Dendritic cell treated with granulocyte-macrophage colony-stimulating factor and Interleukin-4, amounts not matched to agents 40 ng/mL and 50 ng/mL, for 4 days (primary cell): ENCODE measurements around the gene NR2C2.

Source experiments
- H3K27ac Mint-ChIP-seq: one replicate; pipeline ENCODE4 v1.8.0; 2022; ENCODE audit warnings: mild to moderate bottlenecking, mixed read lengths
- H3K27me3 Mint-ChIP-seq: one replicate; pipeline ENCODE4 v1.8.0; 2022; ENCODE audit warnings: mild to moderate bottlenecking, mixed read lengths
- H3K36me3 Mint-ChIP-seq: one replicate; pipeline ENCODE4 v1.8.0; 2022; ENCODE audit warnings: low read depth, mixed read lengths
- H3K4me1 Mint-ChIP-seq: one replicate; pipeline ENCODE4 v1.8.0; 2022; ENCODE audit warnings: low read depth, mixed read lengths
- H3K4me3 Mint-ChIP-seq: one replicate; pipeline ENCODE4 v1.8.0; 2022; ENCODE audit warnings: mild to moderate bottlenecking, moderate library complexity, mixed read lengths
- H3K9me3 Mint-ChIP-seq: one replicate; pipeline ENCODE4 v1.8.0; 2022; ENCODE audit warnings: mixed read lengths
- intact Hi-C: fragments of 100-400 bp; cut with micrococcal nuclease; formaldehyde crosslinking; loops from one replicate; pipeline ENCODE4 v1.15.0; 2022

The NR2C2 gene

DNA sequence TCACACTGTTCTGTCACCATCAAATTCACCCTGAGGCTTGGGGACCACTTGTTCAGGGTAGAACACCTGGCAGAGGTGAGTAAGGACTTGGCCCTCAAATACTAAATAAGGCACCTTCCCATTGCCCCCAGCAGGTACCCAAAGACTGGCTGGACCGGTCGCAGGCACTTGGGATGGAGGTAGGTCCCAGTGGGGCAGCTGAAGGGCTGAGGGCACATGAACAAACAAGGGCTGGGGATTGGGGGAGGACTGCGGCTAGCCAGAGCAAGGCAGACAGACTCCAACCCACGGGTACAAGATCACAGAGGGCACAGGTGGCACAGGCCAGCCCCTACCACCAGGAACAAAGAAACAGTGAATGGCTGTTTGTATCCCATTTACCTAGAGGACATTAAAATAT, 115.9 kb downstream of the NR2C2 start:
- Mint-ChIP-seq H3K4me1 (peaks cover 16% of the 10 kb centered on the region), H3K4me3 (peak overlapping the region; percentile 14), H3K9me3 (no peaks in the 10 kb centered on the region), H3K36me3 (peaks cover 59% of the 10 kb centered on the region), H3K27ac (peak overlapping the region; percentile 97), H3K27me3 (no peaks in the 10 kb centered on the region)
- intact Hi-C loops = loop anchor here (10.0 kb wide), 1 partner anchor 408 kb away; the partner anchor contains the start of gene CCDC174

DNA sequence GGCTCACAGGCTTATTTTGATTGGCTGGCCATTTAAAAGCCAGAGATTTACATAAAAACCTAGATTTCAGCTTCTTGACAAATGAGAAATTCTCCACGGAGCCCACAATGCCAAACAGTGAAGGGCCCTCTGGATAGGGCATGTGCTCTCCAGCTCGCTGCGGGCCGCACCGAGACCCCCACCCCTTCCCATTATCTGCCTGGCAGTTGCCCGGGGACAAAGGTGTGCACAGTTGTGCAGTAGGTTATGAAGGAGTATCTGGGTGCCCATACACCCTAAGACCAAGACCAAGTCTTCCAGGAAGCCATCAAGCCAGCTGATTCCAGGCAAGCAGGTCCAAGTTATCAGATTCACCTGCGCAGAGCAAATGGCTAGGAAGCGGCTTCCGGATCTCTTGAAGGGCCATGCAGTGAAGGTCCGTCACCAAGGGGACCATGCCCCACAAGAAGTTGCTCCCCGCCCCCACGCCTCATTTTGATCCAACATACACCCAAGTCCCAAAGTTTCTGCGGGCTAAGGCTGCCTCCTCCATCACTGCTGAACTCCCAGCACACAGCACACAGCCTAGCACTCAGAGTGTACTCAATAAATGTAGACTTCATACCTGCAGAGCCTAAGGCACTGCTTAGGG, 116.4 kb downstream of the NR2C2 start:
- H3K9me3 Mint-ChIP-seq = no peaks in the 10 kb centered on the region
- no peaks in the 10 kb centered on the region for H3K27me3 Mint-ChIP-seq
- intact Hi-C loops = loop anchor here (2.0 to 10.0 kb wide), 3 partner anchors 35 to 409 kb away; partner anchors contain the start of genes CCDC174 and RBSN
- H3K36me3 Mint-ChIP-seq = peaks cover 53% of the 10 kb centered on the region
- peak overlapping the region; percentile 91 for H3K4me3 Mint-ChIP-seq
- H3K27ac Mint-ChIP-seq = peak overlapping the region; percentile 97
- peaks cover 16% of the 10 kb centered on the region for H3K4me1 Mint-ChIP-seq

DNA sequence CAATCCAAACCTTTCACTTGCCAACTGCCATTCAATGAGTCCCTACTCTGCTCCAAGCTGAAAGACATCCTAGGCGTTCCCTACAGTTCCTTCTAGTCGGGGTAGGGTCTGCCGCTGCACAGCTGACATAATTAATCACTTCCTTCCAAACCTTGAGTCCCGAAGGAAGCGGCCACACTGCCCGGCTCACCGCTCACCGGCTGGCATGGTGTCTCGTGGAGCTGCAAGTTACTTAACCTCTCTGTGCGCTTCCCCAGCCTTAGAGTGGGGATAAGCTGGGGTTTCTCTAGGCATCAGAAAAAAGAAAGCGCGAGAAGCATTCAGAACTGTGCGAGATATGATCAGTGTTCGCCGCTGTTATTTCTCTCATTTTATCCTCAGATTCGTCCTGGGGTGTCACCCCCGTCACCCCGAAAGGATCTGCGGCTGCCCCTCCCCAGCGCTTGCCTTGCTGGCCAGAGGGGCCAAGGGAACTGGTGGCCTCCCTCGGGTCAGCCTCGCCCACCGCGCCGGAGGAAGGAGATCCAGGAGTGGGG, 117.0 kb downstream of the NR2C2 start:
- peak overlapping the region; percentile 91 for H3K4me3 Mint-ChIP-seq
- peaks cover 48% of the 10 kb centered on the region for H3K36me3 Mint-ChIP-seq
- intact Hi-C loops = loop anchor here (2.0 to 10.0 kb wide), 3 partner anchors 34 to 410 kb away; partner anchors contain the start of genes CCDC174 and RBSN
- no peaks in the 10 kb centered on the region for H3K9me3 Mint-ChIP-seq
- peak overlapping the region; percentile 97 for H3K27ac Mint-ChIP-seq
- peaks cover 16% of the 10 kb centered on the region for H3K4me1 Mint-ChIP-seq
- no peaks in the 10 kb centered on the region for H3K27me3 Mint-ChIP-seq

DNA sequence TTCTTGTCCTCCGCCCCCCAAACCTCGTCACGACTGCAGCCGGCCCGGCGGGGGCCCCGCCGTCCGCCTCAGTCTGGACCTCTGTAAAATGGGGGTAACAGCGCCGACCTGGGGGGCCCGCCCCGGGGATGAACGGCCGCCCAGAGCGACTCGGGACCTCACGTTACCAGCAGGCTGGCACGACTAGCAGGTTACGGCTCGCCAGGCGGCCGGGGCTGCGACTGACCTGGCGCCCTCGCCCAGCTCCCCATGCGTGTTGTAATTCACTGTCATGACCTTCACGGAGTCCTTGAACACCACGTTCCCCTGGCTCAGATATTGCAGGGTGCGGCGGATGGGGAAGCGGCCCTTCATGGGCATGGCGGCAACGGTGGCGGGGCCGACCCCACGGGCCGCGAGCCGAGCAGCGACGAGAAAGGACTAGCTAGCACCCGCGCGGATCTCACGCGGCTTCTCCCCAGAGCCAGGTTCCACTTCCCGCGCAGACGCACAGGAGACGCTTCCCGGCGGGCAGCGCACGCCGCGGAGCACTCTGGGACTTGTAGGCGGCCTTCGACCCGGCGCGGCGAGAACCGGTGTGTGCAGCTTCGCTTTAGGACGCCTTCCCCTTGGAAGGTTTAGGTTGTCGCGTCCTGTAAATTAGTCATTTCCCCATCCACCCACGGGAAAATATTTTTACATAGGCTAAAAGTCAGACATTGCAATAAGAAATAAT, 117.6 kb downstream of the NR2C2 start, which contains the start of gene MRPS25:
TSS of gene MRPS25 (minus strand) at position 481 of the 715 bp plus-strand sequence. CDS start at position 360, 121 bp downstream.
- Mint-ChIP-seq H3K27ac (peak within 1 kb of the TSS; percentile 97), H3K4me1 (peaks cover 16% of the 10 kb centered on the region), H3K9me3 (no peaks in the 10 kb centered on the region), H3K4me3 (peak within 1 kb of the TSS; percentile 91), H3K36me3 (peaks cover 48% of the 10 kb centered on the region), H3K27me3 (no peaks in the 10 kb centered on the region)
- intact Hi-C loops = loop anchor here (2.0 to 10.0 kb wide), 3 partner anchors 34 to 410 kb away; partner anchors contain the start of genes CCDC174 and RBSN

DNA sequence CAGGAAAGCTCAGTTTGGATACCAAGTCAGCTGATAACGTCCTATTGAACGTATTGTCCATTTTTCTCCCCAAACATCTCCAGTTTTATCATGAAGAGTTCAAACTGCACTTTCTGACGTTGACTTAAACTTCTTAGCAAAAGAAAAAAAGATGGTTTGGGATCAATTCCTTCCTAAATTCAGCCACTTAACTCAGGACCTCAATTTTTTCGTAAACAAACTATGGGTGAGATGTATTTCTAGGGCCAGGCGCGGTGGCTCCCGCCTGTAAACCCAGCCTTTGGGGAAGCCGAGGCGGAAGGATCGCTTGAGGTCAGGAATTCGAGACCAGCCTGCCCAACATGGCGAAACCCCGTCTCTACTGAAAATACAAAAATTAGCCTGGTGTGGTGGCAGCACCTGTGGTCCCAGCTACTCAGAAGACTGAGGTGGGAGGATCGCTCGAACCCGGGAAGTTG, 118.2 kb downstream of the NR2C2 start:
- Mint-ChIP-seq H3K9me3 (no peaks in the 10 kb centered on the region), H3K4me1 (peaks cover 16% of the 10 kb centered on the region), H3K4me3 (peak overlapping the region; percentile 91), H3K27ac (peak overlapping the region; percentile 97), H3K36me3 (peaks cover 50% of the 10 kb centered on the region), H3K27me3 (no peaks in the 10 kb centered on the region)
- intact Hi-C loops = loop anchor here (2.0 to 10.0 kb wide), 3 partner anchors 33 to 411 kb away; partner anchors contain the start of genes CCDC174 and RBSN

DNA sequence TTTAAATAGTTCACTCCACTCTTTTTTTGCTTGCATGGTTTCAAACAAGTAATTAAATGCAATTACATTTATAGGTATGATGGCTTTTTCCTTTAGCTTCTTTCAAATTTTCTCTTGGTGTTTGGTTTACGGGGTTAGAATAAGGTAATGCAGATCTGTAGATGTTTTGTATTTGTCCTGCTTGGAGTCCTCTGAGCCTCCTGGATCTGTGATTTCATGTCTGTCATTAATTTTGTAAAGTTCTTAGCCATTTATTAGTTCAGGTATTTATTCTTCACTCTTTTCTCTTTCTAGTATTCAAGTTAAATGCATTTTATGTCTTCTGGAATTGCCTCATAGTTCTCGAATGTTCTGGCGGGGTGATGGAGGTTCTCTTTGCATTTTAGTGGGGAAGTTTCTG, 119.1 kb downstream of the NR2C2 start:
- peaks cover 50% of the 10 kb centered on the region for H3K36me3 Mint-ChIP-seq
- peaks cover 16% of the 10 kb centered on the region for H3K4me1 Mint-ChIP-seq
- H3K27me3 Mint-ChIP-seq = no peaks in the 10 kb centered on the region
- H3K27ac Mint-ChIP-seq = no peak overlapping the region
- intact Hi-C loops = loop anchor here (10.0 kb wide), 1 partner anchor 412 kb away; the partner anchor contains the start of gene CCDC174
- no peaks in the 10 kb centered on the region for H3K9me3 Mint-ChIP-seq
- no peak overlapping the region for H3K4me3 Mint-ChIP-seq

DNA sequence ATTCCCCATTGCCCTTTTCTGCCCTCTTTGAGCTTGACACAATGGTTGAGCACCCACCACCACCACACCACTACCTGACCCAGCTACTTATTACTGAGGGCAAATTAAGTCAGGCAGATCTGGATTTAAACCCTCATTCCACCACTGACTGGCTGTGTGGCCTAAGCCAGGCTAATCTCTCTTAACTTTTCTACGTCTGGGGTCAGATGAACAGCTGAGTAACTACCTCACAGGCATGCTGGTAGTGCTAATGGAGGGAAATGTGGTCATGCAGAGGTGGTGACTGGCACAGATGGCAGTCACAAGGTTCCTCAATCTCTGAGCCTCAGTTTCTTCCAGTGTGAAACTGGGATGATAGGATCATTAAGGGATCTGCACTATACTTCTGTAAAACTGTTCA, 122.1 kb downstream of the NR2C2 start:
- H3K27me3 Mint-ChIP-seq = no peaks in the 10 kb centered on the region
- H3K4me1 Mint-ChIP-seq = no peaks in the 10 kb centered on the region
- H3K27ac Mint-ChIP-seq = no peak overlapping the region
- no peak overlapping the region for H3K4me3 Mint-ChIP-seq
- no peaks in the 10 kb centered on the region for H3K9me3 Mint-ChIP-seq
- peaks cover 68% of the 10 kb centered on the region for H3K36me3 Mint-ChIP-seq
- intact Hi-C loops = loop anchor here (10.0 kb wide), 1 partner anchor 415 kb away; the partner anchor contains the start of gene CCDC174

DNA sequence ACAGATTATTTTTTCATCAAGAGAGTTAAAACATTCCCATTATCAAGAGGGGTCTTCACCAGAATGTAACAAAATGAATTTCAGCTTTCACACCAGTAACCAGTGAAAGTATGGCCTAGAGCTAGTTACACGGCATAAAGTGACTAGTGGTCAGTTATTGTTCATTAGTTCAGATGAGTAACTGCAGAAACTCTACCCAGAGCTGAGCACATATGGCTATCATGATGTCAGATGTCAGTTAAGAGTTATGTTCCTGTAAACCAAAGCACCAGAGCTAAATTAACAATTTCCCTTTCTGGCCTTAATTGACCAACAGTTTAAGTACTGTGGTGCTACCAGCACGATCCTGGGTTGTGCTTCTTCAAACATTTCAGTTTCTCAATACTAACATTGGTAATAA, 124.3 kb downstream of the NR2C2 start:
- peaks cover 83% of the 10 kb centered on the region for H3K36me3 Mint-ChIP-seq
- H3K27me3 Mint-ChIP-seq = no peaks in the 10 kb centered on the region
- H3K27ac Mint-ChIP-seq = no peak overlapping the region
- intact Hi-C loops = no loop called here
- peaks cover 11% of the 10 kb centered on the region for H3K4me1 Mint-ChIP-seq
- H3K4me3 Mint-ChIP-seq = no peak overlapping the region
- no peaks in the 10 kb centered on the region for H3K9me3 Mint-ChIP-seq

DNA sequence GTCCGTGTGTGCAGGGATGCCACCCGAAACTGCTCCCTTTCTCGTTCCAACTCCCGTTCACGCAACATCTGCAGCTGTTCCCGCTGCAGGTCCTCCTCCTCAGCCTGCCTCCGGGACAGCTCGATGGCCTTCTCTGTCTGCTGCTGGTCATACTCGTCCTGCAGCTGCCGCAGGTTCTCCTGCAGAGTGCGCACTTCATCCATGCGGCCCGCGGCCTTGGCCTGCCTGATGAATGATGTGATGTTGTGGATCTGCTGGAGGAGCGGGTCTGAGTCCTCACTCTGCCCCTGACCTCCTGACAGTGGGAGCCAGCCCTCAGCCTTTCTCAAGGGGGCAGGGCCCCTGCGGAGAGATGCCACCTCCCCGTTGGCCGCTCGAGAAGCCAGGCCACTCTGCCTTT, 127.1 kb downstream of the NR2C2 start:
- Mint-ChIP-seq H3K9me3 (no peaks in the 10 kb centered on the region), H3K4me3 (no peak overlapping the region), H3K4me1 (peaks cover 11% of the 10 kb centered on the region), H3K36me3 (peaks cover 96% of the 10 kb centered on the region), H3K27me3 (no peaks in the 10 kb centered on the region), H3K27ac (no peak overlapping the region)
- intact Hi-C loops = no loop called here

DNA sequence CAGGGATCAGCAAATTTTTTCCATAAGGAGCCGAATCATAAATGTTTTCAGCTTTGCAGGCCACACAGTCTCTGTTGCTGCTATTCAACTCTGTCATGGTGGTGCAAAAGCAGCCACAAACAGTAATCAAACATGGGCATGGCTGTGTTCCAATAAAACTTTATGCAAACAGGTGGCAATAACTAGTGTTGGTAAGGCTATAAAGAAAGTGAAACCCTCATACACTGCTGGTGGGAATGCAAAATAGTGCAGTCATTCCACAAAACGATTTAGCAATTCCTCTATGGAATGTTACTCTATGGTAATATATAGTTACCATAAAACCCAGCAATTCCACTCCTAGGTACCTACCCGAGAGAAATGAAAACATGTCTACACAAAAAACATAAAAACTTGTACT, 131.7 kb downstream of the NR2C2 start:
- Mint-ChIP-seq H3K36me3 (peaks cover 96% of the 10 kb centered on the region), H3K9me3 (no peaks in the 10 kb centered on the region), H3K27ac (no peak overlapping the region), H3K4me1 (peaks cover 37% of the 10 kb centered on the region), H3K27me3 (no peaks in the 10 kb centered on the region), H3K4me3 (no peak overlapping the region)
- intact Hi-C loops = no loop called here

DNA sequence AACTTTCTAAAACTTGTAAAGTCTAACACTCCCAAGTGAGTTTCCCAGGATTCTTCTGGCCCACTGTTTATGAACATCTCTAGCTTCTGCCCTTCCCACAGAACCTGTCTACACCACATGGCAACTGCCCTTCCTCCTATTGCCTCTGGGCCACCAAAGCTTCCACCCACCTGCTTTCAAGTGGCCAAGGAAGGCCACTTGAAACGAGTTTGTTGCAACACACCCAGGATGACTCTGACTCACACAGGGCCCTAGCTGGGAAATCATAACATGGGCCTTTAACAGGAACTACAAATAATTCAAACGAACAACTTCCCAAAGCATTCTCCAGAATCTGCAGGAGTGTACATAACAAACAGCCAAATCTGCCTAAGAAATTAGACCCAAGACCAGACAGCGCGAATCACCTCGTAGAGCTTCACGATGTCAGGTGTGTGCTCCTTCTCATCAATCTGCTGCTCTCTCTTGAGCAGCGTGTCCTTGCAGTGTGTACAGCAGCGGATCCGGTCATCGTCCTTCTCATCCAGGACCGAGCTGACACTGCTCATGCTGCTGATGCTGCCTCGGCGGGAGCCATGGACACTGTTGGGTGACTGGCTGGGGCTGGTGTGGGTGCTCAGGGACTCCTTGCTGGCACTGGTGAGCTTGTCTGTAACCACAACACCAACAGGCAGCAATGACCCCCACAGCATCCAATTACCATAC, 134.7 kb downstream of the NR2C2 start:
- peak overlapping the region; percentile 67 for H3K27ac Mint-ChIP-seq
- H3K4me3 Mint-ChIP-seq = no peak overlapping the region
- H3K9me3 Mint-ChIP-seq = no peaks in the 10 kb centered on the region
- peaks cover 26% of the 10 kb centered on the region for H3K4me1 Mint-ChIP-seq
- H3K36me3 Mint-ChIP-seq = peaks cover 96% of the 10 kb centered on the region
- H3K27me3 Mint-ChIP-seq = no peaks in the 10 kb centered on the region
- intact Hi-C loops = no loop called here

DNA sequence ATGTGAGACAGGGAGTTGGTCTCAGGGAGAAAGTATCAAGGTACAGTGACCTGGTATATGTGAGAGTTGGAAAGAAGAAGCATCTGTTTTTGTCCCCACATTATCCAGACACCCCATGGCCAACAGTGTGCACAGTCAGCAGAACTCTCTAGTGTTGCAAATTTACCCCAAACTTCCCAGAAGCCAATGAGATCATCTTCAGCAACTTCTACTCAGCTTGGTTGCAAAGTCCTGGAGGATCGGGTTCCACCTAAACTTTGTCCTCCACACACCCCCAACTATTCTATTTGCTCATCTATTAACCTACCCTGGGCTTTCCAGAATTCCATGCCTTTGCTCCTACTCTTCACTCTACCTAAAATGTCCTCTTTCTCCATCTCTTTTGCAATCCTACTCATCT, 135.9 kb downstream of the NR2C2 start:
- intact Hi-C loops = no loop called here
- peaks cover 26% of the 10 kb centered on the region for H3K4me1 Mint-ChIP-seq
- no peak overlapping the region for H3K4me3 Mint-ChIP-seq
- H3K36me3 Mint-ChIP-seq = peaks cover 95% of the 10 kb centered on the region
- H3K27me3 Mint-ChIP-seq = no peaks in the 10 kb centered on the region
- H3K9me3 Mint-ChIP-seq = no peaks in the 10 kb centered on the region
- peak overlapping the region; percentile 67 for H3K27ac Mint-ChIP-seq

DNA sequence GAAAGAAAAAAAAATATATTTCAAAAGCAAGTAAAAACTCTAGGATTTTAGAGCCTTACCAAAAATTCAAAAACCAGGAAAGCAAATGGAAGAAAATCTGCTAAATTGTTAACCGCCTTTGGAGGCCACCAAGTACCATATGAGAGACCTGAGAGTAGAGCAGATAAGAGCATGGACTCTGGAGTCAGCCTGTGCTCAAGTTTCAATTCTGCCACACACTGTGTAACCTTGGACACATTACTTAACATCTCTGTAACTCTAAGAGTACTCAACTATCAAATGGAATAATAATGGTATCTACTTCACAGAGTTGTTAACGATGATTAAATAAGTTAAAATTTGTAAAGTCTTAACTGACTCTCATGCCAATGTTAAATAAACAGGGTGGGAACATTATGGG, 138.9 kb downstream of the NR2C2 start:
- intact Hi-C loops = no loop called here
- H3K36me3 Mint-ChIP-seq = peaks cover 93% of the 10 kb centered on the region
- peaks cover 25% of the 10 kb centered on the region for H3K4me1 Mint-ChIP-seq
- H3K4me3 Mint-ChIP-seq = no peak overlapping the region
- H3K9me3 Mint-ChIP-seq = no peaks in the 10 kb centered on the region
- H3K27me3 Mint-ChIP-seq = no peaks in the 10 kb centered on the region
- no peak overlapping the region for H3K27ac Mint-ChIP-seq
